Activated CD4-positive, alpha-beta T cell treated with anti-CD3 and anti-CD28 coated beads, Interleukin-2, amount 10 ng/mL, durations not matched to agents 7 days and 5 days (primary cell): ENCODE data around the gene PABPN1. TPM values are rescaled to one million over a fixed set of nuclear protein-coding genes. Genes with fewer than 3 reads are reported as not detected.
A peak's percentile ranks its signal among the peaks of the same experiment; 100 is the strongest.
"Not testable (repeated sequence)": the region's sequence is repeated elsewhere in the genome, so short reads cannot be mapped to it uniquely, and the experiment has no call there.

Experiments used
- CTCF ChIA-PET: fragments of 350-600 bp; sonication (Branson Sonifier 250); formaldehyde crosslinking; loops from one replicate; lab custom pipeline; 2021; ENCODE audit warnings: antibody characterized with exemption; lab: Charles Lee
- POLR2A ChIA-PET: fragments of 350-600 bp; sonication (Branson Sonifier 250); formaldehyde crosslinking; loops from one replicate; lab custom pipeline; 2021; ENCODE audit warnings: antibody characterized with exemption; lab: Charles Lee
- DNase-seq: peaks from one replicate; pipeline ENCODE4 v3.0.0-alpha.2; 2020
- H3K27ac Mint-ChIP-seq: one replicate; pipeline ENCODE4 v1.8.0; 2021; ENCODE audit warnings: mild to moderate bottlenecking, moderate library complexity, mixed read lengths
- H3K27me3 Mint-ChIP-seq: one replicate; pipeline ENCODE4 v1.8.0; 2021; ENCODE audit warnings: mixed read lengths
- H3K36me3 Mint-ChIP-seq: one replicate; pipeline ENCODE4 v1.8.0; 2021; ENCODE audit warnings: low read depth, mixed read lengths
- H3K4me1 Mint-ChIP-seq: one replicate; pipeline ENCODE4 v1.8.0; 2021; ENCODE audit warnings: mixed read lengths
- H3K4me3 Mint-ChIP-seq: one replicate; pipeline ENCODE4 v1.8.0; 2021; ENCODE audit warnings: mild to moderate bottlenecking, moderate library complexity, mixed read lengths
- H3K9me3 Mint-ChIP-seq: one replicate; pipeline ENCODE4 v1.8.0; 2021; ENCODE audit warnings: mixed read lengths
- total RNA-seq, 2 experiments: library from RNA; stranded (reverse); gene quantifications; one replicate each; pipeline ENCODE4 v1.2.3, GENCODE V29; 2021

Gene PABPN1, protein sequence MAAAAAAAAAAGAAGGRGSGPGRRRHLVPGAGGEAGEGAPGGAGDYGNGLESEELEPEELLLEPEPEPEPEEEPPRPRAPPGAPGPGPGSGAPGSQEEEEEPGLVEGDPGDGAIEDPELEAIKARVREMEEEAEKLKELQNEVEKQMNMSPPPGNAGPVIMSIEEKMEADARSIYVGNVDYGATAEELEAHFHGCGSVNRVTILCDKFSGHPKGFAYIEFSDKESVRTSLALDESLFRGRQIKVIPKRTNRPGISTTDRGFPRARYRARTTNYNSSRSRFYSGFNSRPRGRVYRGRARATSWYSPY
- 100 to 1,000 TPM; 203 to 208 TPM for total RNA-seq

DNA sequence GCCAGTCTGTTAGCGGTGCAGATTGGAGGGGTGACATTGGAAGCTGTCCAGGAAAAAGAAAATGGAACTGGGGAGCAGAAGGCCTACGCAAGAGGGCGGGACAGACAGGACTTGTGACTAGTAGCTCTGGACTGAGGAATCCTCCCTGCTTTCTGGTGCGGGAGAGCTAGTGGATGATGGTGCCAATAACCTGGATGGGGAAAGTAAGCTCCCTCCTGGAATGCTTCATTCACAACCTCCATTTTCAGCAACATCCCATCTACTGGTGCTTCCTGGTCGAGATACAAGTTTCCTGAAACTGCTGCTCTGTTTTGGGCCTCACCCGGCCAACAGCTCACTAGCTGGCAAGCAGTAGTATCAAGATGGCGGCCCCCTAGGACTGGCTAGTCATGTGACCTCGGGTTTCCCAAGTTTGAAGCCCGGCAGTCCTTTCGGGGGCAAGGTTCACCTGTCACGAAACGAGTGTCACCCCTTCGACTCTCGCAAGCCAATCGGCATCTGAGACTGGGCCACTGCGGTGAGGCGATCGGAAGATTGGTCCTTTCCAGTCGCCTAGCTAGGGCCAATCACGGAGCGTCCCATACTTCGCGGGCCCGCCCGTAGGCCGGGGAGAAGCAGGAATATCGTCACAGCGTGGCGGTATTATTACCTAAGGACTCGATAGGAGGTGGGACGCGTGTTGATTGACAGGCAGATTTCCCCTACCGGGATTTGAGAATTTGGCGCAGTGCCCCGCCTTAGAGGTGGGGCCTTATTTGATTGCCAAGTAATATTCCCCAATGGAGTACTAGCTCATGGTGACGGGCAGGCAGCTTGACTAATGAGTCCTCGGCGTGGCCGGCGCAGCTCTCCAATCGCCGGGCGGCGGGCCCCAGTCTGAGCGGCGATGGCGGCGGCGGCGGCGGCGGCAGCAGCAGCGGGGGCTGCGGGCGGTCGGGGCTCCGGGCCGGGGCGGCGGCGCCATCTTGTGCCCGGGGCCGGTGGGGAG, at the start of gene PABPN1:
Gene PABPN1 (plus strand): TSS at position 874 of the 988 bp plus-strand sequence. CDS start 13 bp downstream, at position 887.
- DNase-seq: peak; percentile 99
- peaks cover 35% of the 10 kb centered on the region for H3K36me3 Mint-ChIP-seq
- ChIA-PET POLR2A (interaction anchor here (0.6 to 1.9 kb wide), 10 partner anchors 10 to 500 kb away, joined by 3 to 8 read pairs (median 3); partner anchors contain the start of genes ACIN1, C14orf119 and PPP1R3E), CTCF (interaction anchor here (0.5 to 4.5 kb wide), 16 partner anchors 10 to 335 kb away, joined by 3 to 59 read pairs (median 4); partner anchors contain the start of genes BCL2L2, CDH24 and PPP1R3E)
- H3K27ac Mint-ChIP-seq: peak within 1 kb of the TSS; percentile 98
- H3K4me3 Mint-ChIP-seq: peak within 1 kb of the TSS; percentile 93
- no peaks in the 10 kb centered on the region for H3K27me3 Mint-ChIP-seq
- peaks cover 4% of the 10 kb centered on the region for H3K9me3 Mint-ChIP-seq
- H3K4me1 Mint-ChIP-seq: peaks cover 34% of the 10 kb centered on the region

DNA sequence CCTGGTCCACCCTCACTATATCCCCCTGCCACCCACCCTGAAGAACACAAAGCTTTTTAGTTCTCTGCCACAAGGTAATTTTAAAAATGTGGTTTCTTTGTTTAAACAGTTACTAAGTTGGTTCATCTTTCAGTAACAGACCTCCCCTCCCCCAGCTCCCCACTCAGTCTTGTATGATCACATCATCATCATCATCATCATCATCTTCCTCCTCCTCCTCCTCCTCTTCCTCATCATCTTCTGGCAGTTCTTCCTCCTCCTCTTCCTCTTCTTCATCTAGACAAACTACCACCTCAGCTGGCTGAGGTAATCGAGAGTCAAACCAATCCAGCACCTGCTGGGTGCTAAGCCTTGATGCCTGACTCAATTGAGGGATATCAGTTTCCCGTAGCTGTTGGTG, 45.8 kb upstream of the PABPN1 start:
- H3K27me3 Mint-ChIP-seq: no peaks in the 10 kb centered on the region
- CTCF ChIA-PET: interaction anchor here (1.3 kb wide), 1 partner anchor 8 kb away, joined by 3 read pairs; no protein-coding TSS in a partner anchor
- H3K4me1 Mint-ChIP-seq: no peaks in the 10 kb centered on the region

DNA sequence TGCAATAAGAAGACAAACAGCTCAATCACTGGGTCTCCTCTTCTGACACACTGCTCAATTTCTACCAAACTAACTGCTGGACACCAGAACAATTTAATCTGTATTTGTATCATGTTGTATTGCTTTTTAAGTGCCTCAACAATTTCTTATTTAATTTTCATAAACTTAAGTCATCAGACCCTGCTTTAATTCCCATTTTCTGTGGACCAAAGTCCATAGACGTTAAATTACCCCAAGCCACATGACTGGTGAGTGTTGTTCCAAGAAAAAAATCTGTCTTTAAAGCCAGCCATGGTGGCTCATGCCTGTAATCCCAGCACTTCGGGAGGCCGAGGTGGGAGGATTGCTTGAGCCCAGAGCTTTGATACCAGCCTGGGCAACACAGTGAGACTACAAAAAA, 44.1 kb upstream of the PABPN1 start:
- Mint-ChIP-seq H3K4me1 (peaks cover 2% of the 10 kb centered on the region), H3K36me3 (peaks cover 6% of the 10 kb centered on the region), H3K9me3 (no peaks in the 10 kb centered on the region), H3K27ac (no peak overlapping the region), H3K4me3 (no peak overlapping the region), H3K27me3 (no peaks in the 10 kb centered on the region)
- CTCF ChIA-PET: interaction anchor here (1.0 to 2.4 kb wide), 2 partner anchors 10 to 12 kb away, joined by 3 to 6 read pairs; partner anchors contain the start of gene HOMEZ
- no peak for DNase-seq
- POLR2A ChIA-PET: no interaction called here

More for the DNA sequence above, 45.8 kb upstream of the PABPN1 start:
- Mint-ChIP-seq H3K9me3 (no peaks in the 10 kb centered on the region), H3K36me3 (peaks cover 6% of the 10 kb centered on the region), H3K4me3 (no peak overlapping the region), H3K27ac (no peak overlapping the region)
- DNase-seq: no peak
- POLR2A ChIA-PET: no interaction called here

DNA sequence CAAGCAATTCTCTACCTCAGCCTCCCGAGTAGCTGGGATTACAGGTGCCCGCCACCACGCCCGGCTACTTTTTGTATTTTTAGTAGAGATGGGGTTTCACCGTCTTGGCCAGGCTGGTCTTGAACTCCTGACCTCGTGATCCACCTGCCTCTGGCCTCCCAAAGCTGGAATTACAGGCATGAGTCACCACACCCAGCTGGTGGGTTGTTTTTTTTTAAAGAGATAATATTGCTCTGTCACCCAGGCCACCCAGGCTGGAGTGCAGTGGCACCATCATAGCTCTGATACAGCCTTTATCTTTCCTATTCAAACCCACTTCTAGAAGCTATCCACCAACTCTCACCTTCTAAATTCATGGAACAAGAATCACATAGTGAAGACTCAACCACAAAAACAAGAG, 43.3 kb upstream of the PABPN1 start:
- POLR2A ChIA-PET, H3K4me3 Mint-ChIP-seq, H3K27ac Mint-ChIP-seq, H3K36me3 Mint-ChIP-seq, H3K4me1 Mint-ChIP-seq, H3K27me3 Mint-ChIP-seq, DNase-seq, H3K9me3 Mint-ChIP-seq: not testable (repeated sequence)
- CTCF ChIA-PET: interaction anchor here (0.6 to 2.4 kb wide), 4 partner anchors 9 to 209 kb away, joined by 3 to 6 read pairs (median 4); partner anchors contain the start of gene HOMEZ

DNA sequence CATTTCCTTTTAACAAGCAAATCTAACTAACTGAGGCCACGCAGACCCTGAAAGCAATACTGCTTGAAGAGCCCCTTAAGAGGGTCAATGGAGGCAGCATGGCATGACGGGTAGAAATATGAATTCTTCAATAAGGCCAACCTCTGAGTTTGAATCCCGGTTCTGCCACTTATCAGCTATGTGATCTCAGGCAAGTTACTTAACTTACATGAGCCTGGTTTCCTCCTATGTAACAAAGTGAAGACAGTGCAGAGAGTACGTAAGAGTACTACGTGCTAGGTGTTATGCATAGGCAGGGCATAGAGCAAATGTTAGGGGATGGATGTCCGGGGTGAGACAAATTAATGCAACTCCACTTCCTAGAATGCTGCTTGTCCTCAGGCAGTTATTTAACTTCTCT, 40.0 kb upstream of the PABPN1 start:
- POLR2A ChIA-PET: no interaction called here
- H3K27ac Mint-ChIP-seq: no peak overlapping the region

DNA sequence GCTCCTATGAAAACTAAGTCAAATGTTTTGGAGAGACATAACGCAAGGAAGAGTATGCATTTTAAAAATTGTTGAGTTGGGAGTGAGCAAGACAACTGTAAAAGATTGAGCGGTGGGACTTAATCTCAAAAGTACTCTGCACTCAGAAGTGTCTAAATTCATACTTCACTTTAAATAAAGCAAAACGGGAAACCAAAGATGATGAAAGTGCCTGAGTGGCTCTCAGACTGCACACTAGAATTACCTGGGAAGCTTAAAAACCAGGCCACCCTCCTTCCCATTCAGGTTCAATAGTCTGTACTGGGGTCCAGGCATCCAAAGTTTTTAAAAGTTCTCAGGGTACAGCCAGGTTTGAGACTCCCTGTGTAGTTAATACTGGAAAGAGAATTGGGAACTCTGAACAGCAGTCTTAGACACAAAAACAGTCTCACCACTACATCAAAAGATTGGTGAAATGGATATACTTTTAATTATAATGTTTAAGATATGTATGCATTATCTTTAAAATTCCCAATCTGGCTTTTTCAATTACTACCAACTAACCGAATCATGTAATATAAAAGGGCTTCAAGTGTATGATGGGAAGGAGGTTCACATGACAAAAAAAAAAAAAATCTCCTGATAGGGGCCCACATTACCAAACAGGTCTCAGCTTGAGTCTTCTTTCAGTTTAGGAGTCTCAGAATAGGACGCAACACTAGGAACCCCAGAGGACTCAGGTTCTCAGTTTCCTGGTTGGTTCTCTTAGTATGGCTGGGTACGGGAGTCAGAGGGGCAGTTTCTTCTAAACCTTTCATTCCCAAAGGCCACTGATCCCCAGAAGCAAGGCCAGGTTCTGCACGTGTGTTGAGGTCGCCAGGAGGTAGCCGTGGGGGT, 36.4 kb upstream of the PABPN1 start:
- CTCF ChIA-PET: no interaction called here
- POLR2A ChIA-PET: no interaction called here
- no peak for DNase-seq
- H3K9me3 Mint-ChIP-seq: no peaks in the 10 kb centered on the region
- H3K4me1 Mint-ChIP-seq: peaks cover 32% of the 10 kb centered on the region
- H3K27ac Mint-ChIP-seq: peak overlapping the region; percentile 87
- peaks cover 4% of the 10 kb centered on the region for H3K36me3 Mint-ChIP-seq
- H3K27me3 Mint-ChIP-seq: no peaks in the 10 kb centered on the region
- peak overlapping the region; percentile 89 for H3K4me3 Mint-ChIP-seq

More for the DNA sequence above, 40.0 kb upstream of the PABPN1 start:
- CTCF ChIA-PET: interaction anchor here (1.2 kb wide), 1 partner anchor 9 kb away, joined by 3 read pairs; no protein-coding TSS in a partner anchor
- no peak for DNase-seq
- Mint-ChIP-seq H3K4me1 (peaks cover 23% of the 10 kb centered on the region), H3K9me3 (no peaks in the 10 kb centered on the region), H3K27me3 (no peaks in the 10 kb centered on the region), H3K36me3 (peaks cover 7% of the 10 kb centered on the region), H3K4me3 (no peak overlapping the region)

DNA sequence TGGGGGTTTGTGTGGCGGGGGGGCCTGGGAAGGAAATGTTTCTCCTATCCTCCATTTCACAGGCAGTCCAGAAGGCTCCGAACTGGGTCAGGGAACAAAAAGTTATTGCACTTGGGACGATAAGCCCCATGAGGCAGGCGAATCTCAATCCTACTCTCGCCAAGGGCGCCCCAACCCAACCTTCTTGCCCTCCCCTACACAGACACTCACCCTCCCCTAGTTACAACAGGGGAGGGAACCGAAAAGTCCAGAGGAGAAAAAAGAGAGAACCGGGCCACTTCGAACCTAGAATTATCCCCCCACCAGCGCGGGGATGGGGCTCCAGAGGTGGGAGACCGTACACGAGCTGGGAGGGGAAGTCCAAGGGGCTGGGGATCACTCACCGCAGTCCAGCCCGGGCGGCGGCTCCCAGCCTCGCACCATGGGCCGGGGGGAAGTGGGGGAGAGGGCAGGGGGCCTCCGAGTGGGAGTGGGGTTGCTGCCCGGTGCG, 35.7 kb upstream of the PABPN1 start:
- no peaks in the 10 kb centered on the region for H3K27me3 Mint-ChIP-seq
- H3K9me3 Mint-ChIP-seq: no peaks in the 10 kb centered on the region
- CTCF ChIA-PET: interaction anchor here (1.2 to 4.8 kb wide), 4 partner anchors 8 to 28 kb away, joined by 3 to 24 read pairs (median 6); partner anchors contain the start of gene BCL2L2
- POLR2A ChIA-PET: no interaction called here
- DNase-seq: no peak
- H3K4me1 Mint-ChIP-seq: peaks cover 32% of the 10 kb centered on the region
- peak overlapping the region; percentile 89 for H3K4me3 Mint-ChIP-seq
- H3K36me3 Mint-ChIP-seq: peaks cover 4% of the 10 kb centered on the region
- H3K27ac Mint-ChIP-seq: peak overlapping the region; percentile 87

DNA sequence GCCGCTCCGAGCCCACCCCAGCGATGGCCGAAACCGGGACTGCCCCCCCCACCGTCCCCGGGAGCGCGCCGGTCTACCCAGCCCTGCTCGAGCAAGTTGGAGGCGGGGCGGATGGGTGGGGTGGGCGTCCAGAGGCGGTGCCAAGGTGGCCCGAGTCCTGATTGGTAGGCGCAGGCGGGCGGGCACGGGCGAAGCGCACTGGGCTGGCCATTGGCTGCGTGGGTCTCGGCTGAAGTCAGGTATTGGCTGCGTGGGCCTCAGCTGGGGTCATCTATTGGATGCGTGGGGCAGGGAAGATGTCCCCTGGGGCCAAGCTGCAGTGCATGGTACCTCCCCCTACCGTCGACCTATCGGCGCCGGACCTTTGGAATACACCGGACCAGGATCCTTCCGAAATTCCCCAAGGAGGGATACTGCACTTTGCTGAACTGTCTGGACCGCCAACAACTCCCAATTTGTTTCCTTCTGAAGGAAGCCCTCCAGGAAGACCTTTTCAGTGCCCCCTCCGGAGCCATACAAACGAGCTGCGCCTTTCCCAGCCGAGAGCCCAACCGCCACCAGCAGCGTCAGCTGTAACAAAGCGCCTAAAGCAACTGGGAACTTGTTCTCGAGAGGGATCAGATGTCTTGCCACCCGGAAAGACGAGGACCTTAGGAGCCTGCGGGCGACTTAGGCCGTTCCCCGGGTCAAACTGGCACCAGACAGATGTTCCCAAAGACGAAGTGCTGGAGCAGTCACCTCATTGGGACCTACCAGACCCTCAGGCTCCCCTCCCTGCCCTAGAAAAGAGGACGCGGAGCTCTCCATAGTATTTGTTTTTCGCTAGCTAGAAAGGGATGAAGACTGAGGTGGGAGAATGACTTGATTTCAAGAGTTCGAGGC, 35.0 kb upstream of the PABPN1 start, which contains the start of gene HOMEZ:
Gene HOMEZ (minus strand): TSS at position 113 of the 882 bp plus-strand sequence. CDS start 180 bp downstream, outside the sequence.
- POLR2A ChIA-PET: interaction anchor here (0.8 kb wide), 1 partner anchor 15 kb away, joined by 3 read pairs; no protein-coding TSS in a partner anchor
- H3K4me1 Mint-ChIP-seq: peaks cover 32% of the 10 kb centered on the region
- peaks cover 4% of the 10 kb centered on the region for H3K36me3 Mint-ChIP-seq
- H3K27ac Mint-ChIP-seq: peak within 1 kb of the TSS; percentile 91
- no peaks in the 10 kb centered on the region for H3K27me3 Mint-ChIP-seq
- peak within 1 kb of the TSS; percentile 89 for H3K4me3 Mint-ChIP-seq
- peak; percentile 98 for DNase-seq
- H3K9me3 Mint-ChIP-seq: no peaks in the 10 kb centered on the region
- CTCF ChIA-PET: interaction anchor here (0.7 to 4.8 kb wide), 5 partner anchors 9 to 28 kb away, joined by 3 to 24 read pairs (median 5); partner anchors contain the start of gene BCL2L2

DNA sequence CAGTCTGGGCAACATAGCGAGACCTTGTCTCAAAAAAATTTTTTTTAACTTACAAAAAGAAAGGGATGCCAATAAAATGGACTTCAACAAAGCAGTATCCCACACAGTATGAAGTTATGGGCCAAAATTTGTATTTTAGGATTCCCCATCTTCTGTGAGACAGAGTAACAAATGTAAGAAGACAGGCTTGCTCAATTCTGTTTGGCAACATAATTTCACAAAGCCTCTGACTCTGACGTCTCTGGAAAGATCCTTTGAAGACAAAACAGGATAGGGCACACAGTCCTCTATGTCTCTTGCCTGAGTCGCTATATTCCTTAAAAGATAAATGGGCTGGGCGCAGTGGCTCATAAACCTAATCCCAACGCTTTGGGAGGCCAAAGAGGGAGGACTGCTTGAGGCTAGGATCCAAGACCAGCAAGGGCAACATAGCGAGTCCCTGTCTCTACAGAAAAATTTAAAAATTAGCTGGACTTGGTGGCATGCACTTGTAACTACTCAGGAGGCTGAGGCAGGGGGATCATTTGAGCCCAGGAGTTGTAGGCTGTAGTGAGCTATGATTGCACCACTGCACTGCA, 34.3 kb upstream of the PABPN1 start:
- ChIA-PET POLR2A (interaction anchor here (0.8 kb wide), 2 partner anchors 11 to 15 kb away, joined by 3 to 4 read pairs; no protein-coding TSS in a partner anchor), CTCF (interaction anchor here (1.2 to 4.8 kb wide), 4 partner anchors 9 to 29 kb away, joined by 3 to 24 read pairs (median 6); partner anchors contain the start of gene BCL2L2)
- no peak for DNase-seq
- Mint-ChIP-seq H3K4me1 (peaks cover 31% of the 10 kb centered on the region), H3K9me3 (no peaks in the 10 kb centered on the region), H3K27ac (peak overlapping the region; percentile 91), H3K36me3 (peaks cover 4% of the 10 kb centered on the region), H3K4me3 (peak overlapping the region; percentile 89), H3K27me3 (no peaks in the 10 kb centered on the region)
